NCI-H2107 treated with DMSO at 0.1 percent for 48 hours (cell line): ENCODE results near the gene LRRC7.

Source experiments
- DNase-seq: peaks from one replicate; lab custom pipeline; 2025; ENCODE audit not compliant: unreplicated experiment; lab: John Stamatoyannopoulos, UW

The LRRC7 gene

DNA sequence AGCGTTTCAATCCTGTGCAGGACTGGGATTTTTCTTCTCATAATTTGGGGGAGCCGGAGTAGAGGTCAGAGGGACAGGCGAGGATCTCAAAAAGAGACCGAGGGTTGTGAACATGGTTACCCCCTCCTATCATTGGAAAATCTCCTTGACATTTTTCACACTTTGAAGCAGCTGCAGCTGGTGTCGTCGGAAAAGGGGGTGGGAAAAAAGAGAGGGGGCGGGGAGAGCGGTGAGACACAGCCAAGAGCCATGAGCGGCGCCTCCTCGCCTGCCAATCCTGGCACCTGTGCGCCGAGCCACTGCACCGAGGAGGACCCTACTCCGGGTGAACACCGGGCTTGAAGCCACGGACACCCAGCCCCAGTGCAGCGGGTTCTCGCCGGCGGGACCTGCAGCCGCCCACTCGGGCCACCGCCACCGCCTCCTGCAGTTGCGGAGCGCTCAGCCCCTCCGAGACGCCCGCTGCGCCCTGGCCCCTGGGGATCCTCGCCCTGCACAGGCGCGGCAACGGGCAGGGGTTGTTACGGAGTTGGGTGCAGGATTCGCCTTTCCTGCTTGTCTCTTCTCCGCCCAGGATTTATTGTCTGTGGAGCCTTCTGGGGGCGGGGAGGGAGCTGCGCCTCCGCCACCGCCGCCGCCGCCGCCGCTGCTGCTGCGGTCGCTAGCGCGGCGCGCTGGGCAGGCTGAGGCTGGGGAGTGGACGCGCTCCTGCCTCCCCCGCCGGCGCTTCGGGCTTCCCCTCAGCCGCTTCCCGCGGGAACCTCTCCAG lies at the start of gene LRRC7:
Gene LRRC7, plus strand, starts transcription at position 271 of the 769 bp plus-strand sequence. CDS start 718 bp downstream, outside the sequence.
- DNase-seq: no peak

DNA sequence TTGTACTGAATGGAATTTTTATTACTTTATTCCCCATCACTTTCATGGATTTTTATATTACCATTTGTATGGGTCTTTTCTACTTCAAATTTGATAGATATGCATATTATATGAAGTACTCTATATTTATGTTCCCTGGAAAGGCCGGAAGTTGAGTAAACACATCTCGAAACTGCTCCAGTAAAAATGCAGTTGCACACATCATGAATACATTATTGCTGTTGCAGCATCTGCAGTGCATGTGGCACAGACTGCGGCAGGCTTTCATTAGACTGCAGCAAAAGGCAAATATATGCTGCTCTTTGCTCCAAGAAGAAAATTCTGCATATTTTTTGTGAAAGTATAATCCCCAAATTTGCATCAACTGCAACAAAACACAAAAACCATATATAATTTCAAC lies 48.7 kb upstream of the LRRC7 start:
- DNase-seq: no peak

DNA sequence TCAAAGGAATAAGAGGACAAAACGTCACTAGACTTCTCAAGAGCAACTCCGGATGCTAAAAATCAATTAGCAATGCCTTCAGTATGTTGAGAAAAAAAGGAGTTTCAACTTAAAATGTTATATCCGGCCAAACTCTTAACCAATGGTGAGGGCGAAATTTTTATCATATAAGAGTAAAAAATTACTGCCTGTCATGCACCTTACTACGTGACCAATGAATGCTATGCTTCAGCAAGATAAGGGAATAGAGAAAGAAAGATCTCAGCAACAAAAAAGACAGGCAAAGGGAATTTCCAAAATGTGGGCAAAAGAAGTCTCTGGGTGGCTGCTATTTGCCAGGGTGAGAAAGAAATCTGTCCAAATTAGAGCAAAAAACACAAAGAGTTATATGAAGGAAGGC lies 47.4 kb upstream of the LRRC7 start:
- DNase-seq: no peak

DNA sequence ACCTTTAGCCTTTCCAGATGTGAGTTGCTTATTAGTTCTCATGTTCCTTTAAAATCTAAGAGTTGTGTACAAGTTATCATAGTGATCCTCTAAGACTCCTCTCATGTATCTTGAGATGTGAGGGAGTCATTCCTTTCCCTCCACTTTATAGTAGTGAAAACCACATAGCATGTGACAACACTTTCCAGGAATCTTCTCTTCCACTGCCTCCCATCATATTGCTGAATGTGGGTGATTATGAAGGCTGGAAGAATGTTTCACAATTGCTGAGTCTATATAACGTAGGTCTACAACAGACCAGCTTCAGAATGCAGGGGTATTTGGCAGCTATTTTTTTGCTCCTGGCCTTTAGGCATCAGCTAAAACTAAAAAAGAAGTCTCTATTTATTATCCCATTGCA lies 44.7 kb upstream of the LRRC7 start:
- no peak for DNase-seq

DNA sequence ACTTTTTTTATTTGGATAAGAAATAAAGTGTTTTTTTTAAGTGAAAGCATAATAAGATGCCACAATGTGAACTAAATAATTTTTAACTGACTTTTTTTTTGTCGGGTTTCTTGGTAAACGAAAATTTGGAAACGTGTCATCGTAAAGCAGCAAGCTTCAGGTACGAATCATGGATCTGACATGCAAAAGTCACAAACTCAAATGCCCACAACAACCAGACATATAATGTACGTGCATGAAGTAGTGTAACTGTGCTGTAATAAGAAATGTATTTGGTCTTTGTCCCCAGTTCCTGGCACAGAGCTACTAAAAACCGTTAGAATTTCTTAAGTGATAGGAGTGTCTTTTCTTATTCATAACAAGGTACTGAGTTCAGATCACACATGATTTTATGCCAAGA lies 44.3 kb upstream of the LRRC7 start:
- DNase-seq: no peak

DNA sequence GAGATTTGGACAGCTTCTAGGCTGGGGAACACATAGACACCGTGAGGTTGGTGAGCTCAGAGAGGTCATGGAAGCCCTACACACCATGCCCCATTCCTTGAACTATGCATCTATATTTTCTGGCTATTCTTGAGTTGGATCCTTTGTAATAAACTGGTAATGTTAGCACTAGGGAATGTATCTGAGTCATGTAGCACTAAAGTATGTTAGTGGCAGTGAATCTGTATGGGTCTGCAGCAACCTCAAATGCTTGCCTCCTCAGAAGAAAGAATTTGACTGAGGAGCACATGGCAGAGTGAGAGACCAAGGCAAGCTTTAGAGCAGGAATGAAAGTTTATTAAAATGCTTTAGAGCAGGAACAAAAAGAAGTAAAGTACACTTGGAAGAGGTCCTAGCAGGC lies 43.7 kb upstream of the LRRC7 start:
- DNase-seq: no peak

DNA sequence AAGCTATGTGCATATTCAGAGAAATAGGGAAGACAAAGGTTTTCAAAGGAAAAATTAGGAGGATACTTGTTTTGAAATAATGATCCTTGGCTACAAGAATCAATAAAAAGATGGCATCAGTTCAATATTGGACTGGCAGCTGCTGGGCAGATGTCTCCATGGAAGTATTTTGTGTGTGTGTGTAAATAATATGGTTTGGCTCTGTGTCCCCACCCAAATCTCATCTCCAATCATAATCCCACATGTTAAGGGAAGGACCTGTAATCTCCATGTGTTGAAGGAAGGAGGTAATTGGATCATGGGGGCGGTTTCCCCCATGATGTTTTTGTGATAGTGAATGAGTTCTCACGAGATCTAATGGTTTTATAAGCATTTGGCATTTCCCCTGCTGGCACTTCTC lies 40.4 kb upstream of the LRRC7 start:
- no peak for DNase-seq

DNA sequence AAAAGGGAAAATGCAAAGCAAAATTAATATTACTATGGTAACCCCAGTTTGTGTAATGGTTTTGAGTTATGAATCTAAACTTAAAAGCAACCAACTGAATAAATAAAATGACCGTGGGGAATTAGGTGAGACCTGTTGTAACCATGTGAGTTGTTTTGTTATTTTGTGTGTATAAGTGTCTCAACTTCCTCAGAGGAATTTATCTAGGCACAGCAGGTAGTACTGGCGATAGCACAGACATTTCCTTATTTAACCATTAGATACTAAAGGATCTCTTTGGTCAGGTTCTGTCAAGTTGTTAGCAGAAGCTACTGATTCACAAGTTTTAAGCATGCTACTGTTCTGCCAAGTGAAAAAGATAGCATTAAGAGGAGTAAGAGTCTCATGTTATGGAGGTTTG lies 39.3 kb upstream of the LRRC7 start:
- DNase-seq: no peak

DNA sequence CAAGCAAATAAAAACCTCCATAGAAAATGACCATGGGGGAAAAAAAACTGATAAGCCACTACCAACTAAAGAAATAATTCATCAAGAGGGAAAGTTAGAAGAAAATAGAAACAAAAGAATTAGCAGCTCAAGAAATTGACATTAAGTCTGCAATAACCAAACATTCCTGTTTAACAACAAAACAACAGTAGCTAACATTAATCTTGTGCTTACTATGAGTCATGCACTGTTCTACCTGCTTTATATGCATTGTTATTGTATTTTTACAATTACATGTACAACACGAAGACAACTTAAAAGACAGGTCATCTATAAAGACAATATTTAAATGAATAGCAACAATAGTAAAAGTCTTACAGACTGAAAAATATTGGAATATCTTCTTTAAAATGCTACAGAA lies 34.4 kb upstream of the LRRC7 start:
- DNase-seq: no peak

DNA sequence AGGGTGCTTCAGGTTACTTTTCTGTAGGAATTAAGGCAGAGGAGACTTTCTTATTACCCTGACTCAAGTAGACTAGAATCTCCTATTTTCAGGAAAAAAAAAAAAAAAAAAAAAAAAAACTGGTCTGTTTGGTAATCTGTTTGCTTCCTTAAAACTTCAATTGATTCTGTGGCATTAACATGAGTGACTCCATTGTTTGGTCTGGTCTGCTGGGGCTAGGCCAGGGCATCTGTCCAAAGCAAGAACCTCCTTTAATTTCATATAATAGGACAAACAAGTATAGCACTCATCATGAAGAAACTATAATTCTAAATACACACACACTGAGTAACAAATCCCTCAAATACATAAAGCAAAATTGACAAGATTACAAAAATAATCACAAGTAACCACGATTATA lies 32.9 kb upstream of the LRRC7 start:
- DNase-seq: no peak

DNA sequence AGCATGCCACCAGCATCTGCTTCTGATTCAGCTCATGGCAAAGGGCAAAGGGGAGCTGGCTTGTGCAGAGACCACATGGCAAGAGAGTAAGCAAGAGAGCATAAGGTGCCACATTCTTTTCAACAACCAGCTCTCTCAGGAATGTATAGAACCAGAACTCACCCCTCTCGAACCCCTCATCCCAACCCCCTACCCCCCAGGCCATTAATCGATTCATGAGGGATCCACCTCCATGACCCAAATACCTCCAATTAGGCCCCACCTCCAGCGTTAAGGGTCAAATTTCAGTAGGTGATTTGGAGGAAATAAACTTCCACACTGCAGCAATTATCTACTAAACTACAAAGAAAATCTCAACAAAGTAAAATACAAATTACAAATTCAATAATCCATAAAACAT lies 32.2 kb upstream of the LRRC7 start:
- DNase-seq: no peak

DNA sequence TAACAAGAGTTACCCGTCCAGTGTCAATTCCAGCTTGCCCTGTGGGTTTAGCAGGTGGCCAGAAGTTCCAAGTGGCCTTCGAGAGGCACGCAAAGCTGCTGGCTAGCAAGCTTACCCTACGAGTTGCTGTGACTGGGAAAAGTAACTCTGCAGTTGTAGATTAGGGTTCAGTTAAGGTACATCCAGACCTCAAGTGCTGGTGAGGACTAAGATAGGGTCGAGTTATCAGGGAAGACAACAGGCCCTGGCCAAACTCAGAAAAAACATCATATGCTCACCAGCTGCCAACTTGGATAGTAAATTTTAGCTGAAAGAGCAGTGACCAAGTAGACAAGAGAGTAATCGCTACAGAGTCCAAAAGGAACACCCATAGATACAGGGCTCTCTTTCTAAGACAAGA lies 27.7 kb upstream of the LRRC7 start:
- no peak for DNase-seq

DNA sequence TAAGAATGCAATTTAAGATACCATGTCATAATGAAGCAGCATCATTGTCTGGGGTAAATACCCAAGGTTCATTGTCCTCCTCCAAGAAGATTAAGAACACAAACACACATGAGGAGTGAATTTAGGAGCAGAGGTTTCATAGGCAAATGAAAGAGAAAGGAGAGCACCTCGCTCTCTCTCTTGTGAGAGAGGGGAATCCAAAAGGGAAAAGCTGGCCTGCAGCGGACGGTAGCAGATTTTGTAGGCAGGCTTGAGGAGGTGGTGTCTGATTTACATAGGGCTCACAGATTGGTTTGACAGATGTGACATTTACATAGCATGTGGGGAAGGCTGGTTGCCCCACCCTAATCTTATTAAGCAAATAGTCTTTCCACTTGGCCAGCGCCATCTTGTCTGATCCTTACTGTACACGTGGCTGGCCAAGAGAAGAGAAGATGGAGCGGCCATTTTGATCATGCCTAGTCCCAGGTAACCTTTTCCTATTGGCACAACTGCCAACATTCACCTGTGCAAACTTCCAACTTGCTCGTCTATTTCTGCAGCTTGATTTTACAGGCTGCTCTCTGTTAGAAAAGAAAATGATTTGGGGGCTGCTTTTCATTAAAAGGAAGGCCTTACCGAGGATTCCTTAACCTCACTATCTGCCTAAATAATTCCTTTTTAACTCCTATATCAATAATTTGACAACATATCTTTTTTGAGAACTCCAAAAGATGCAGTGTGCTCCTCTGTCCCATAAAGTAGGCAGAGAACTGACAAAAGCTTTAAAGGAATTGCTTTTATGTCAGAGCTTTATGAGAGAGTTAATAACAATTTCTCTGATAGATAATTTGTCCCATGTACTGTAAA lies 16.0 kb upstream of the LRRC7 start:
- DNase-seq: no peak

DNA sequence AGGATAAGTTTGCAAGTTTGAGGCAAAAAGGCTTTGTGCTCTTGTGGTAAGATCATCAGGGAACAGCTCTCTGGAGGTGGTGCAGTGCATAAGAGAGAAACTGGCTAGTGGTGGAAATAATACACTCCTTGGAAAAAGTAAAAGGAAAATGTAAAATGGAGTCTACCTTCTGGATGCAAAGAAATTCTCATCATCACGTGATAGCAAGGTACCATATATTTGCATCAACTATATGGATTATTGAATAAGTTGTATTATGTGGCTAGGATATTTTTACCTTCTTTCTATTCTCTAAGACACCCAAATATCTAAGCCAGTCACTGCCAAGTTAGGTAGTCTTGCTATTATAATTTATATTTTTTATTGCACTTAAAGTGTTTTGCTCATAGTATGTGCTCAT lies 14.0 kb upstream of the LRRC7 start:
- DNase-seq: no peak

DNA sequence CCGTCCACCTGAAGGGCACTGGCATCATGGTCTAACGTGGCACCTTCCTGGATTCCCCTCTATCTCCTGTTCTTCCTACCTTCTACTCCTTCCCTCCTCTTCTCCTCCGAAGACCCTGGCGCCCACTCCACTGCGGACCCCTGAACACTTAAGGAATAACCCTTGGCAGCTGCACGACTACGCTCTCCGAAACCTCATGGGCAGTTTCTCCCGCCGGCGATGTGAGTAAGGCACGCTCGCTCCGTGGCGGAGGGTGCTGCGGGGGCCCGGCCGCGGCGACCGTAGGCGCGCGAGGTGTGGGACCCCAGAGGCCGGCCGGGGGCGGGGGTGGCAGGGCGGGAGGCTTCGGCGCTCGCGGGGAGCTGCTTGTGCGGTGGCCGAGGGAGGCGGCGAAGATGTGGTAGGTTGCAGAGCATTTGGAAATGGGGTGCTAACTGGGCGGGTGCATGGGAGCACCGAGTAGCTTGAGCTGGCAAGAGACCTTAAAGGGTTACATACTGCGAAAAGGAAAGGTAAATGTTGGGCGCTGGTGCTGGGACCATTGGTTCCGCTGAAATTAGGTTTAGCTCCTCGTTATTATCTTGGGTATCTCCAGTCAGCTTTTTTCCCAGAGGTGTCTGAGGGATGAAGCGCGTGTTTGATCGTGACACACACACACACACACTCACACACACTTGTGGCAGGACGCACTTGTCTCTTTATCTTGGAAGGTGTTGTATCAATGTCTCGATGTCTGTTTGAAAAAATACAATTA lies 876 bp downstream of the LRRC7 start:
- DNase-seq: no peak

DNA sequence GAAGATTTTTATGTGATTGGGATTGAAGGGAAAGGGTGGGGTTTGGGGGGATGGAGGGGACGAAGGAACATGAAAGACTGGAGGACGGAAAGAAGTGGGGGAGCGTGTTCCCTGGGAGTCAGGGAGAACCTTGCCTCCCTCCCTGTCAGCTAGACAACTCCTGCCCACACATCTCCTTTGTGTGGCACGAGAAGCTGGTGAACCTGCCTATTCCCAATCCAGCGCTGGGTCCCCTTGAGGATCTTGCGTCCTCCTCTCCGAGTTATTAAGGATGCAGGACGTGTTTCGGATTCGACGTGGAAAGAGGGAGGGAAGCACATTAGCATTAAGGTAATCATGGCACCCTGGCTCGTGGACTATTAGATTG lies 1.4 kb downstream of the LRRC7 start:
- no peak for DNase-seq

DNA sequence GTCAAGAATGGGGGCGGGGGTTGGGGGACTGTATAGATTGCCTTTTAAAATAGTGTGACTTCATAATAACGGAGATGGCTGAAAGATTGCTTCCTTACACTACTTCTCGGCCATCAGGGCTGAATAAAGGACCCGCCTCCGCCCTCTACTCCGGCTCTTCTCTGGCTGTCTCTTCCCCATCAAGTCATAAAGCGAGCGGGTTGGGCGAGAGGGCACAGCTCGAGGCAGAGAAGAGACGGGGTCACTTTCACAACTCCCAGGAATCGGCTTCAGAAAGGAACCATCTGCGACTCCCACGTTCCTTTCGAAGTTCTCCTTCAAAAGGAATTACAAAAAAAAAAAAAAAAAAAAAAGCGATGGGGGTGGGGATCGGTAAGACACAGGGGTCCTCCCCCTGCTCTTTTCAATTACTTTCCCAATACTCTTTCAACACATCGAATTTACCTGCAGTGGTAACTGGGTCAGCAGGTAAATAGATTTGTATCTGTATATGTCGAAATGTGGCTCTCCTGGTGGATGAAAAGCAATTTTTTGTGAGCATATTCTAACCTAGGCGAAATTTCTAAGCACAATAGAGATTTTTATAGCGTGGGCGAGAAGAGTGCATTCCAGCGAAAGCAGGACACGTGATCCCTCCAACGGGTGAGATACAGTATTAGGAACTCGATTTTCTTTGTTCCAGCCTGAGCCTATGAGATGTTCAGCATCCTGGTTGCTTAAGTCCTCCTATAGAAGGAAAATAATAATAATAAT lies 2.0 kb downstream of the LRRC7 start:
- DNase-seq: no peak

DNA sequence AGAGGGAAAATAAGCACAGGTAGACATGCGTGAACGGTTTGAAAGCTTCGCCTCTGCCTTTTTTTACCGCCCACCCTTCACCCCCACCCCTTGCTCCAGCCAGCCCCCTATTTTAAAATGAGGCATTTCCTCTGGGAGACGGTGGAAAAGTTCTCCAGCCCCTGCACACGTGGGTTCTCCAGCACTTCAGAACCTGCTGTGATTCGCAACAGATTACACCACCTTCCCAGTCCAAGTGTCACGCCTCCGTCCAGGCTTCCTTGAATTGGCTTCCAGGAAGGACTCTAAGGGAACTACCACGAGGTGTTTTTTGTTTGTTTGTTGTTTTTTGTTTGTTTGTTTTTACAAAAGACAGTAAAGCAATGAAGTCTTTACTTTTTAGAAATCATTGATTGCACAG lies 2.6 kb downstream of the LRRC7 start:
- no peak for DNase-seq

DNA sequence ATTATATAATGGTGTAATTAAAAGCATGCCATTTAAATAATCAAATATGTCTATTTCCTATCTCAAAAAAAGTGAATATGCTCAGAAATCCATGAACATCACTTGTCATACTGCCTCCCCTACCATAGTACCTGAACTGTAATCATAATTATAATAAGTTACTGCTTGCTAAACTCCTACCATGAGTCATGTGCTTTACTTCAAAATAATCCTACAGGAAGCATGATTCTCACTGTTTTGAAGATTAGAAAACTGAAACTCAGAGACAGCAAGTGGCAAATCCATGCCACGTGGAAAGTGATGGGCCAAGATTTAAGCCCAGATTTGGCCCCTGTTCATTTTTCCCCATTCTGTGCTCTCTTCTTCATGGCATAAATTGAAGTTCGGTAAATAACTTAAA lies 5.2 kb downstream of the LRRC7 start:
- DNase-seq: no peak

DNA sequence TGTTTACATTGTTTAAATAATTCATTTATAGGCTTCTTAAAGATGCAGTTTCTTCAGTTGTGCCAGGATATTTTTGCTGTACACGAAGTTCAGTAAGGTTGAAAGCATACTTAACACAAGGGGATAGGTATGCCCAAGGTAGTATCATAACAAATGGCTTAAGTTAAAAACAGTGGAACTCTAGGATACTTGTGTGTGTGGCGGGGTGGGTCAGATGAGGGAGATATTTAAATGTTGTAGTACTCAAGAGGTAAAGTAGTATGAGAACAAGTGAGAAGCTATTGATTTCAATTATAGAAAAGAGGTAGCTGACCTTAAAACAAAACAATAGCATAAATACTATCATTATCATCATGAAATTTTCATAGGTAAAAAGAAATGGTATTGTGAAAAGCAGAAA lies 6.2 kb downstream of the LRRC7 start:
- DNase-seq: no peak

DNA sequence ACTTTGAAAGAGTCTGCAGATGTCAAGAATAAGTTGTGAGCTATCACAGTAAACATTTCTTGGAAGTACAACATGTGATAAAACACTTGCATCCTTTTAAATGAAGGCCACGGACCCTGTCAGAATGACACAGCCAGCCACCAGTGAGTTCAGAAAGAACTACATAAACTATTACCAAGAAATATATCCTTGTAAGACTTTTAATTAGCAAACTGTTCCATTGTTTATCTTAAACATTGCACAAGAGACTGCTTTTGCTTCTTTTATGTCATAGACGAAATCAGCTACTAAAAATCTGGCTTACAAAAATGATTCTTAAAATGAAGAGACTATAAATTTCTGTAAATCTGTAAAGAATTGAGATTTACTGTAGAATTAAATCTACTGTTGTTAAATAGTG lies 17.9 kb downstream of the LRRC7 start:
- DNase-seq: no peak
